HG02678 (cell line): ENCODE data around the gene ZSWIM6.

Experiments
- ATAC-seq: cut with Tn5 transposase; IDR thresholded peaks from one replicate; pipeline ENCODE4 v1.9.1; 2021; ENCODE audit warnings: mild to moderate bottlenecking, moderate library complexity; ENCODE audit not compliant: unreplicated experiment

Gene ZSWIM6

GRCh38 chr5:61472172-61472958 lies 140.3 kb downstream of the ZSWIM6 start:
- ATAC-seq: no peak

- no peak for ATAC-seq
Measured at GRCh38 chr5:61474746-61475145, 142.7 kb downstream of the ZSWIM6 start.

- ATAC-seq: no peak
Measured at GRCh38 chr5:61477788-61478187, 145.7 kb downstream of the ZSWIM6 start.

GRCh38 chr5:61479850-61480614 lies 148.0 kb downstream of the ZSWIM6 start:
- no peak for ATAC-seq

- no peak for ATAC-seq
Measured at GRCh38 chr5:61482980-61483379, 150.9 kb downstream of the ZSWIM6 start.

- no peak for ATAC-seq
Measured at GRCh38 chr5:61486476-61486875, 154.4 kb downstream of the ZSWIM6 start.

GRCh38 chr5:61489574-61489973 lies 157.5 kb downstream of the ZSWIM6 start:
- ATAC-seq: no peak

- ATAC-seq: no peak
Measured at GRCh38 chr5:61491861-61492260, 159.8 kb downstream of the ZSWIM6 start.

- ATAC-seq: no peak
Measured at GRCh38 chr5:61493973-61494372, 161.9 kb downstream of the ZSWIM6 start.

GRCh38 chr5:61496446-61496845 lies 164.4 kb downstream of the ZSWIM6 start:
- ATAC-seq: no peak

- ATAC-seq: no peak
Measured at GRCh38 chr5:61496860-61497259, 164.8 kb downstream of the ZSWIM6 start.

- no peak for ATAC-seq
Measured at GRCh38 chr5:61498121-61498520, 166.1 kb downstream of the ZSWIM6 start.

- no peak for ATAC-seq
Measured at GRCh38 chr5:61501971-61502370, 169.9 kb downstream of the ZSWIM6 start.

GRCh38 chr5:61504143-61504770 lies 172.2 kb downstream of the ZSWIM6 start:
- no peak for ATAC-seq

- ATAC-seq: no peak
Measured at GRCh38 chr5:61505281-61505680, 173.2 kb downstream of the ZSWIM6 start.

- no peak for ATAC-seq
Measured at GRCh38 chr5:61507232-61507631, 175.2 kb downstream of the ZSWIM6 start.

GRCh38 chr5:61516946-61517345 lies 184.9 kb downstream of the ZSWIM6 start:
- no peak for ATAC-seq

GRCh38 chr5:61519728-61520277 lies 187.7 kb downstream of the ZSWIM6 start:
- ATAC-seq: no peak

GRCh38 chr5:61523073-61523472 lies 191.0 kb downstream of the ZSWIM6 start:
- ATAC-seq: no peak

- no peak for ATAC-seq
Measured at GRCh38 chr5:61523997-61524396, 191.9 kb downstream of the ZSWIM6 start.

- no peak for ATAC-seq
Measured at GRCh38 chr5:61525512-61526206, 193.6 kb downstream of the ZSWIM6 start.
